IPS-18a (cell line): ENCODE measurements around the gene DCDC2C.

ENCODE experiments used
- H3K27ac ChIP-seq: one replicate; pipeline ENCODE4 v1.5.1; 2013; ENCODE audit warnings: low read length
- H3K27me3 ChIP-seq: one replicate; pipeline ENCODE4 v1.6.1; 2013; ENCODE audit warnings: mild to moderate bottlenecking, low read length; ENCODE audit not compliant: control insufficient read depth, insufficient read depth
- H3K36me3 ChIP-seq: one replicate; pipeline ENCODE4 v1.6.1; 2013; ENCODE audit warnings: low read depth, low read length; ENCODE audit not compliant: control insufficient read depth
- H3K4me1 ChIP-seq: one replicate; pipeline ENCODE4 v1.6.1; 2013; ENCODE audit warnings: low read depth, low read length; ENCODE audit not compliant: control insufficient read depth
- H3K4me3 ChIP-seq: one replicate; pipeline ENCODE4 v1.5.1; 2013; ENCODE audit warnings: low read length
- H3K9ac ChIP-seq: one replicate; pipeline ENCODE4 v1.6.1; 2013; ENCODE audit warnings: mild to moderate bottlenecking, low read length, moderate library complexity
- H3K9me3 ChIP-seq: one replicate; pipeline ENCODE4 v1.6.1; 2013; ENCODE audit warnings: low read depth, low read length; ENCODE audit not compliant: control insufficient read depth

Gene DCDC2C

GRCh38 chr2:3752376-3752775, 49.0 kb downstream of the DCDC2C start:
- no peaks in the 10 kb centered on the region for H3K36me3 ChIP-seq
- H3K4me1 ChIP-seq, result peaks cover 5% of the 10 kb centered on the region
- no peaks in the 10 kb centered on the region for H3K9me3 ChIP-seq
- no peaks in the 10 kb centered on the region for H3K27me3 ChIP-seq
- H3K27ac ChIP-seq, result no peak overlapping the region
- H3K4me3 ChIP-seq, result no peak overlapping the region
- H3K9ac ChIP-seq, result no peak overlapping the region

- H3K9ac ChIP-seq, result no peak overlapping the region
- H3K27ac ChIP-seq, result no peak overlapping the region
- no peaks in the 10 kb centered on the region for H3K36me3 ChIP-seq
- H3K9me3 ChIP-seq, result no peaks in the 10 kb centered on the region
- H3K27me3 ChIP-seq, result no peaks in the 10 kb centered on the region
- peaks cover 5% of the 10 kb centered on the region for H3K4me1 ChIP-seq
- no peak overlapping the region for H3K4me3 ChIP-seq
Observed at GRCh38 chr2:3753561-3753960, 50.2 kb downstream of the DCDC2C start.

- H3K27me3 ChIP-seq, result no peaks in the 10 kb centered on the region
- H3K36me3 ChIP-seq, result no peaks in the 10 kb centered on the region
- H3K27ac ChIP-seq, result no peak overlapping the region
- no peak overlapping the region for H3K4me3 ChIP-seq
- H3K9me3 ChIP-seq, result no peaks in the 10 kb centered on the region
- peaks cover 5% of the 10 kb centered on the region for H3K4me1 ChIP-seq
- H3K9ac ChIP-seq, result no peak overlapping the region
Observed at GRCh38 chr2:3754280-3754679, 50.9 kb downstream of the DCDC2C start.

- Histone ChIP-seq H3K27me3 (no peaks in the 10 kb centered on the region), H3K4me3 (no peak overlapping the region), H3K27ac (no peak overlapping the region), H3K9me3 (no peaks in the 10 kb centered on the region), H3K36me3 (no peaks in the 10 kb centered on the region), H3K9ac (no peak overlapping the region), H3K4me1 (peaks cover 5% of the 10 kb centered on the region)
Observed at GRCh38 chr2:3754795-3755194, 51.4 kb downstream of the DCDC2C start.

- Histone ChIP-seq H3K27me3 (no peaks in the 10 kb centered on the region), H3K9ac (no peak overlapping the region), H3K4me1 (peaks cover 5% of the 10 kb centered on the region), H3K9me3 (no peaks in the 10 kb centered on the region), H3K4me3 (no peak overlapping the region), H3K36me3 (no peaks in the 10 kb centered on the region), H3K27ac (no peak overlapping the region)
Observed at GRCh38 chr2:3755277-3755676, 51.9 kb downstream of the DCDC2C start.

- Histone ChIP-seq H3K4me1 (peaks cover 5% of the 10 kb centered on the region), H3K9ac (no peak overlapping the region), H3K9me3 (no peaks in the 10 kb centered on the region), H3K4me3 (no peak overlapping the region), H3K27ac (no peak overlapping the region), H3K36me3 (no peaks in the 10 kb centered on the region), H3K27me3 (no peaks in the 10 kb centered on the region)
Observed at GRCh38 chr2:3756306-3756705, 52.9 kb downstream of the DCDC2C start.

- Histone ChIP-seq H3K27me3 (no peaks in the 10 kb centered on the region), H3K4me1 (peaks cover 4% of the 10 kb centered on the region), H3K4me3 (no peak overlapping the region), H3K9ac (no peak overlapping the region), H3K36me3 (no peaks in the 10 kb centered on the region), H3K27ac (no peak overlapping the region), H3K9me3 (no peaks in the 10 kb centered on the region)
Observed at GRCh38 chr2:3758906-3759305, 55.5 kb downstream of the DCDC2C start.

GRCh38 chr2:3759331-3759730, 56.0 kb downstream of the DCDC2C start:
- Histone ChIP-seq H3K27me3 (no peaks in the 10 kb centered on the region), H3K4me3 (no peak overlapping the region), H3K9ac (no peak overlapping the region), H3K9me3 (no peaks in the 10 kb centered on the region), H3K36me3 (no peaks in the 10 kb centered on the region), H3K27ac (no peak overlapping the region), H3K4me1 (no peaks in the 10 kb centered on the region)

GRCh38 chr2:3759761-3760160, 56.4 kb downstream of the DCDC2C start:
- H3K27ac ChIP-seq, result no peak overlapping the region
- H3K4me3 ChIP-seq, result no peak overlapping the region

GRCh38 chr2:3761272-3761671, 57.9 kb downstream of the DCDC2C start:
- H3K27me3 ChIP-seq, result no peaks in the 10 kb centered on the region
- no peak overlapping the region for H3K27ac ChIP-seq
- no peak overlapping the region for H3K4me3 ChIP-seq
- H3K36me3 ChIP-seq, result no peaks in the 10 kb centered on the region
- H3K9ac ChIP-seq, result no peak overlapping the region
- no peaks in the 10 kb centered on the region for H3K4me1 ChIP-seq
- no peaks in the 10 kb centered on the region for H3K9me3 ChIP-seq

More at GRCh38 chr2:3759761-3760160, 56.4 kb downstream of the DCDC2C start:
- Histone ChIP-seq H3K4me1 (no peaks in the 10 kb centered on the region), H3K27me3 (no peaks in the 10 kb centered on the region), H3K9ac (no peak overlapping the region), H3K9me3 (no peaks in the 10 kb centered on the region), H3K36me3 (no peaks in the 10 kb centered on the region)

GRCh38 chr2:3762771-3763447, 59.5 kb downstream of the DCDC2C start:
- no peak overlapping the region for H3K4me3 ChIP-seq
- no peaks in the 10 kb centered on the region for H3K9me3 ChIP-seq
- no peaks in the 10 kb centered on the region for H3K36me3 ChIP-seq
- no peak overlapping the region for H3K27ac ChIP-seq
- no peak overlapping the region for H3K9ac ChIP-seq
- no peaks in the 10 kb centered on the region for H3K27me3 ChIP-seq
- H3K4me1 ChIP-seq, result no peaks in the 10 kb centered on the region

GRCh38 chr2:3766824-3767223, 63.4 kb downstream of the DCDC2C start:
- no peaks in the 10 kb centered on the region for H3K27me3 ChIP-seq
- no peak overlapping the region for H3K27ac ChIP-seq
- H3K36me3 ChIP-seq, result no peaks in the 10 kb centered on the region
- no peak overlapping the region for H3K4me3 ChIP-seq
- H3K9ac ChIP-seq, result no peak overlapping the region
- H3K9me3 ChIP-seq, result no peaks in the 10 kb centered on the region
- H3K4me1 ChIP-seq, result no peaks in the 10 kb centered on the region
